Testis (tissue), 3 donors: ENCODE data around the gene GINS3. TPM values are rescaled to one million over a fixed set of nuclear protein-coding genes. Genes with fewer than 3 reads are reported as not detected.

Experiments
- DNase-seq: peaks from one replicate; pipeline ENCODE4 v3.0.0-alpha.2; 2019
- H3K27ac ChIP-seq, 2 donors: fragments of 200-600 bp; sonication (generic); one replicate each; pipeline ENCODE4 v1.5.1; 2019
- H3K27me3 ChIP-seq: fragments of 200-600 bp; sonication (generic); one replicate; pipeline ENCODE4 v1.5.1; 2019
- H3K36me3 ChIP-seq: fragments of 200-600 bp; sonication (generic); one replicate; pipeline ENCODE4 v1.5.1; 2017; ENCODE audit warnings: low read depth; ENCODE audit errors: missing control alignments
- H3K4me1 ChIP-seq: fragments of 200-600 bp; sonication (generic); one replicate; pipeline ENCODE4 v1.5.1; 2019
- H3K4me3 ChIP-seq, 2 donors: fragments of 200-600 bp; sonication (generic); one replicate each; pipeline ENCODE4 v1.5.1; 2017 to 2019
- H3K9me3 ChIP-seq: fragments of 200-600 bp; sonication (generic); one replicate; pipeline ENCODE4 v1.5.1; 2017
- CTCF ChIP-seq, 3 experiments: fragments of 450-650 bp in 2 of 3; fragments of 200-600 bp in 1 of 3; sonication (generic) in 1 of 3; IDR thresholded peaks; one replicate each; pipeline ENCODE4 v1.5.1; 2016 to 2019; ENCODE audit warnings: antibody characterized with exemption in 3 of 3, mild to moderate bottlenecking in 2 of 3, moderate library complexity in 1 of 3
- POLR2A ChIP-seq: fragments of 450-650 bp; IDR thresholded peaks from one replicate; pipeline ENCODE4 v1.6.1; 2017; ENCODE audit warnings: antibody characterized with exemption, mild to moderate bottlenecking, moderate library complexity
- whole genome bisulfite sequencing, 2 donors: methylation state at CpG; one replicate each; pipeline ENCODE4 v1.1.5; 2018; 5-methylcytosine and 5-hydroxymethylcytosine counted together
- intact Hi-C: fragments of 100-400 bp; cut with DNase I; formaldehyde crosslinking; loops from one replicate; pipeline ENCODE4 v1.15.1; 2023; ENCODE audit warnings: low total_unique reads
- polyA plus RNA-seq: library from polyadenylated mRNA; stranded (reverse); fragments of 350-450 nt; fragmentation: Illumina TruSeq; extraction: RNeasy Lipid Tissue Mini Kit (QIAGEN cat#74804); gene quantifications from one replicate; pipeline ENCODE4 v1.2.3, GENCODE V29; 2014; ENCODE audit warnings: low read depth, low replicate concordance; ENCODE audit not compliant: insufficient read depth
- total RNA-seq, 2 donors: library from RNA; depleted of rRNA; stranded (reverse); fragments of >200 nt; gene quantifications; one replicate each; pipeline ENCODE4 v1.2.3, GENCODE V29; 2016

The GINS3 gene
- total and polyA plus RNA-seq, 3 donors from 2014 or later, result 16.1 to 19.0 (median 16.7) TPM

GRCh38 chr16:58348986-58349385, 43.3 kb upstream of the GINS3 start:
- Histone ChIP-seq H3K4me1 (peaks cover 10% of the 10 kb centered on the region), H3K4me3 (no peak overlapping the region), H3K27me3 (no peaks in the 10 kb centered on the region), H3K27ac (no peak overlapping the region), H3K36me3 (no peaks in the 10 kb centered on the region), H3K9me3 (no peaks in the 10 kb centered on the region)
- intact Hi-C loops, result no loop called here
- no peak for DNase-seq
- TF ChIP-seq CTCF (IDR thresholded peaks at IDR 0.05) (no peak), POLR2A (no peak)
- WGBS, 2 donors, result 50 to 58% methylated on average over 2 to 3 of the region's 3 CpGs

- H3K27me3 ChIP-seq, result no peaks in the 10 kb centered on the region
- no peak overlapping the region for H3K4me3 ChIP-seq
- intact Hi-C loops, result no loop called here
- no peak for DNase-seq
- TF ChIP-seq CTCF (IDR thresholded peaks at IDR 0.05) (no peak), POLR2A (no peak)
- H3K36me3 ChIP-seq, result no peaks in the 10 kb centered on the region
- 85 to 89% methylated on average over 8 of the region's 8 CpGs for WGBS, 2 donors
- no peaks in the 10 kb centered on the region for H3K4me1 ChIP-seq
- no peaks in the 10 kb centered on the region for H3K9me3 ChIP-seq
- H3K27ac ChIP-seq, result no peak overlapping the region
Observed at GRCh38 chr16:58352690-58353089, 39.6 kb upstream of the GINS3 start.

- TF ChIP-seq POLR2A, result no peak
- TF ChIP-seq CTCF (IDR thresholded peaks at IDR 0.05), result no peak
- Histone ChIP-seq H3K9me3 (no peaks in the 10 kb centered on the region), H3K27ac (no peak overlapping the region), H3K27me3 (no peaks in the 10 kb centered on the region), H3K4me3 (no peak overlapping the region), H3K4me1 (no peaks in the 10 kb centered on the region), H3K36me3 (no peaks in the 10 kb centered on the region)
- DNase-seq, result no peak
- intact Hi-C loops, result no loop called here
Observed at GRCh38 chr16:58360041-58360634, 32.1 kb upstream of the GINS3 start.

- DNase-seq, result no peak
- Histone ChIP-seq H3K4me3 (no peak overlapping the region), H3K27ac (no peak overlapping the region), H3K4me1 (no peaks in the 10 kb centered on the region), H3K36me3 (no peaks in the 10 kb centered on the region), H3K9me3 (no peaks in the 10 kb centered on the region), H3K27me3 (no peaks in the 10 kb centered on the region)
- no peak for TF ChIP-seq POLR2A
- TF ChIP-seq CTCF (IDR thresholded peaks at IDR 0.05), result no peak
- intact Hi-C loops, result no loop called here
Observed at GRCh38 chr16:58361726-58362125, 30.5 kb upstream of the GINS3 start.

- H3K4me1 ChIP-seq, result no peaks in the 10 kb centered on the region
- no peak overlapping the region for H3K27ac ChIP-seq
- H3K9me3 ChIP-seq, result no peaks in the 10 kb centered on the region
- TF ChIP-seq CTCF (IDR thresholded peaks at IDR 0.05), result no peak
- no peak for TF ChIP-seq POLR2A
- no peaks in the 10 kb centered on the region for H3K36me3 ChIP-seq
- WGBS, 2 donors, result 86% methylated on average over 3 of the region's 3 CpGs; no CpG with 5 or more reads in 1 of the 2 donors
- no peak for DNase-seq
- intact Hi-C loops, result no loop called here
- H3K4me3 ChIP-seq, result no peak overlapping the region
- H3K27me3 ChIP-seq, result no peaks in the 10 kb centered on the region
Observed at GRCh38 chr16:58363746-58364393, 28.4 kb upstream of the GINS3 start.
